DND-41 (cell line): ENCODE results near the gene SSX2IP.

Experiments
- ATAC-seq: fragments of 200-7000 bp; cut with Tn5 transposase; 3 replicates; pipeline ENCODE4 v1.9.1; 2021; ENCODE audit warnings: low read depth; ENCODE audit not compliant: insufficient read depth
- DNase-seq: peaks from one replicate; pipeline ENCODE4 v3.0.0-alpha.2; 2020
- H2AFZ ChIP-seq: 2 replicates; pipeline ENCODE4 v1.6.0; 2012; ENCODE audit warnings: low read depth, low read length
- H3K27ac ChIP-seq: 2 replicates; pipeline ENCODE4 v1.5.1; 2012; ENCODE audit warnings: low read length, inconsistent platforms
- H3K27me3 ChIP-seq: fragments of 200-600 bp; sonication (generic); 2 replicates; pipeline ENCODE4 v1.6.0; 2012; ENCODE audit warnings: low read length, mild to moderate bottlenecking, inconsistent platforms; ENCODE audit not compliant: insufficient read depth, poor library complexity
- H3K36me3 ChIP-seq: 2 replicates; pipeline ENCODE4 v1.5.1; 2012; ENCODE audit warnings: low read length, inconsistent platforms; ENCODE audit not compliant: insufficient read depth
- H3K4me1 ChIP-seq: 2 replicates; pipeline ENCODE4 v1.5.1; 2012; ENCODE audit warnings: mild to moderate bottlenecking, low read length; ENCODE audit not compliant: insufficient read depth
- H3K4me2 ChIP-seq: 2 replicates; pipeline ENCODE4 v1.6.0; 2012; ENCODE audit warnings: mild to moderate bottlenecking, moderate library complexity, low read length, inconsistent platforms; ENCODE audit not compliant: insufficient read depth
- H3K4me3 ChIP-seq, 2 experiments: fragments of 200-600 bp in 1 of 2; shearing (Covaris generic) in 1 of 2; 2 replicates each; pipeline ENCODE4 v1.5.1; 2012 to 2016; ENCODE audit warnings: inconsistent platforms in 2 of 2, low read length in 2 of 2, mild to moderate bottlenecking in 2 of 2, low read depth in 1 of 2, moderate library complexity in 1 of 2
- H3K79me2 ChIP-seq: 2 replicates; pipeline ENCODE4 v1.6.0; 2012; ENCODE audit warnings: low read length, inconsistent platforms; ENCODE audit not compliant: insufficient read depth
- H3K9ac ChIP-seq: 2 replicates; pipeline ENCODE4 v1.6.0; 2012; ENCODE audit warnings: low read depth, mild to moderate bottlenecking, inconsistent platforms, low read length, moderate library complexity
- H3K9me3 ChIP-seq: 2 replicates; pipeline ENCODE4 v1.5.1; 2012; ENCODE audit warnings: low read length, moderate library complexity, mild to moderate bottlenecking, inconsistent platforms; ENCODE audit not compliant: insufficient read depth, severe bottlenecking
- H4K20me1 ChIP-seq: 2 replicates; pipeline ENCODE4 v1.6.0; 2012; ENCODE audit warnings: low read length; ENCODE audit not compliant: insufficient read depth
- EZH2 ChIP-seq: IDR thresholded peaks from 3 replicates; pipeline ENCODE4 v1.6.1; 2012; ENCODE audit warnings: borderline replicate concordance, low read depth, mild to moderate bottlenecking, moderate library complexity, low read length, inconsistent platforms; ENCODE audit not compliant: severe bottlenecking
- TF ChIP-seq, protein P1 (sequence below): IDR thresholded peaks from 2 replicates; pipeline ENCODE4 v1.5.1; 2012; ENCODE audit warnings: borderline replicate concordance, low read length, moderate library complexity, mild to moderate bottlenecking; ENCODE audit not compliant: poor library complexity, severe bottlenecking; ENCODE audit errors: extremely low read depth

SSX2IP gene

DNA sequence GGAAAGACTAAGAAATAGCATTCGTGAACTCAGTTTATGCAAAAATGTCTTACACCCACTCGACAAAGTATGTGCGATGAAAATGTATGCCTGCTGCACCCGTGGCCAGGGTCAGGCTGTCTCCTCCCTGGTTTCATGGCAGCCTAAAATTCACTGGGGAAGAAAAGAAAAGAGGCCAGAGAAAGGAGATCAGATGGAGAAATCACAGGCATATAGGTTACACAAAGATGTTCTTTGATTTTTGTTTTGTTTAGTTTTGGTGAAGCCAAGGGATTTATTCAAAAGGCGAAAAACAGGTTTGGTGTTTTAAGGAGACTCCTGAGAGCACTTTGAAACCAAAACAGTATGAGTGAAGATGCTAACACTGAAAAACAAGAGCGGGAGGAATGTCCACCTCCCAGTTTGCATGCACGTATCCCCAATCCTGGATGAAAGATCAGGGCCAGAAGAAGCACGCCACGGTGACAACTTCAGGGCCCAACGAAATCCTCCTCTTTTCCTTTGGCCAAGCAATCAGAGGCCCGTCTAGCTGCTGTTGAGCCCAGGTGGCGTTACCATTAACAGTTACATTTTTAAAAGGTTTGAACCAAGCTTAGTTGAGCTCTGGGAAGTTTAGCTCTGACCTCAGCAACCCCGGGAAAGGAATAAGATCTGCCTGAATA is 992 bp upstream of the SSX2IP start:
- peak overlapping the region; percentile 82 for H3K27ac ChIP-seq
- no peak for DNase-seq
- H3K4me3 ChIP-seq = peak overlapping the region; percentile 70 to 73
- peak overlapping the region; percentile 67 for H3K9ac ChIP-seq
- no peaks in the 10 kb centered on the region for H3K9me3 ChIP-seq
- peaks cover 58% of the 10 kb centered on the region for H3K4me1 ChIP-seq
- no peaks in the 10 kb centered on the region for H3K36me3 ChIP-seq
- H3K79me2 ChIP-seq = peaks cover 40% of the 10 kb centered on the region
- H3K27me3 ChIP-seq = no peaks in the 10 kb centered on the region
- TF ChIP-seq, protein P1, sequence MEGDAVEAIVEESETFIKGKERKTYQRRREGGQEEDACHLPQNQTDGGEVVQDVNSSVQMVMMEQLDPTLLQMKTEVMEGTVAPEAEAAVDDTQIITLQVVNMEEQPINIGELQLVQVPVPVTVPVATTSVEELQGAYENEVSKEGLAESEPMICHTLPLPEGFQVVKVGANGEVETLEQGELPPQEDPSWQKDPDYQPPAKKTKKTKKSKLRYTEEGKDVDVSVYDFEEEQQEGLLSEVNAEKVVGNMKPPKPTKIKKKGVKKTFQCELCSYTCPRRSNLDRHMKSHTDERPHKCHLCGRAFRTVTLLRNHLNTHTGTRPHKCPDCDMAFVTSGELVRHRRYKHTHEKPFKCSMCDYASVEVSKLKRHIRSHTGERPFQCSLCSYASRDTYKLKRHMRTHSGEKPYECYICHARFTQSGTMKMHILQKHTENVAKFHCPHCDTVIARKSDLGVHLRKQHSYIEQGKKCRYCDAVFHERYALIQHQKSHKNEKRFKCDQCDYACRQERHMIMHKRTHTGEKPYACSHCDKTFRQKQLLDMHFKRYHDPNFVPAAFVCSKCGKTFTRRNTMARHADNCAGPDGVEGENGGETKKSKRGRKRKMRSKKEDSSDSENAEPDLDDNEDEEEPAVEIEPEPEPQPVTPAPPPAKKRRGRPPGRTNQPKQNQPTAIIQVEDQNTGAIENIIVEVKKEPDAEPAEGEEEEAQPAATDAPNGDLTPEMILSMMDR = no peak
- TF ChIP-seq EZH2 = no peak
- ATAC-seq = no peak
- H2AFZ ChIP-seq = peak overlapping the region; percentile 75
- H3K4me2 ChIP-seq = peak overlapping the region; percentile 69
- no peaks in the 10 kb centered on the region for H4K20me1 ChIP-seq

DNA sequence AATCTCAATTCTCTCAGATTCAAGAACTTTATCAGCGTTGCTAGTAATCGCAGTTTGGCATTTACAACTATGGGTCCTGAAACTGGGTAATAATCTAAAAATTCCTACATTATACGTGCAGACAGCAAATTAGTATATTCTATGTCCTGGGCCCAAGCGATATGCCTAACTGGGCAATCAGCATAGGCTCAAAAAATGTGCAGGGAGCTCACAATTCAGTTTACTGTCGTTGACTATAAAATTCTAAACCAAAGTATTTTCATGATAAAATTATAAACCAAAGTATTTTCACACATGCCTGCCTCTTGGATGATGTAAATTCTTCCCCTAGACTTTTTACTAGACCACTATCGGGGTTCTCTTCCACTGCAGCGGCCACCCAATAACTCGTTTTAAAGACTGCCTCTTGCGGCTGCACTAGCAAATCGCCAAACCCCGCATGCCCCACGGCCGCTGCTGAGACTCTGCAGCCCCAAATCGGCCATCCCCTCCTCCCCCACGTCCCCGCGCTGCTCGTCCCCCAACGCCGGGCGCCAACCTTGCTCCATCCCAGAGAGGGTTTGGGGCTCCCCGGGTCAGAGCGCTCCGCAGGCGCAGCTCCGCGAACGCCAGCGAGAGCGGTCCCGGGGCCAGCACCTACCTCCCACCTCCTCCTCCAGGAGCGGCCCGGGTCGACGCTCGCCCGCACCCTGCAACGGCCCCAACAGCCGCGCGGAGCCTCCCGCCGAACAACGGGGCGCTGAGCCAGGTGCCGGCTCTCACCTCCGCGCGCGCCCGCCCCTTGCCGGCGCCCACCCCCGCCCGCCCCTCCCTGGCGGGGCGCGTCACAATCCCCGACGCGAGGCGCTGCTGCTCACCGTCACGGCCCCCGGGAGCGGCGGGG is 506 bp downstream of the SSX2IP start:
- Histone ChIP-seq H4K20me1 (no peaks in the 10 kb centered on the region), H3K4me2 (peak overlapping the region; percentile 69), H3K4me1 (peaks cover 58% of the 10 kb centered on the region), H3K9ac (peak overlapping the region; percentile 67), H3K9me3 (no peaks in the 10 kb centered on the region), H3K27me3 (no peaks in the 10 kb centered on the region), H3K79me2 (peaks cover 51% of the 10 kb centered on the region), H3K27ac (peak overlapping the region; percentile 82), H3K36me3 (no peaks in the 10 kb centered on the region), H2AFZ (peak overlapping the region; percentile 80), H3K4me3 (peak overlapping the region; percentile 70 to 73)
- no peak; the same call in 2 of the 3 replicates for ATAC-seq
- no peak for DNase-seq
- TF ChIP-seq, protein P1 = peak; percentile 47
- TF ChIP-seq EZH2 = no peak

DNA sequence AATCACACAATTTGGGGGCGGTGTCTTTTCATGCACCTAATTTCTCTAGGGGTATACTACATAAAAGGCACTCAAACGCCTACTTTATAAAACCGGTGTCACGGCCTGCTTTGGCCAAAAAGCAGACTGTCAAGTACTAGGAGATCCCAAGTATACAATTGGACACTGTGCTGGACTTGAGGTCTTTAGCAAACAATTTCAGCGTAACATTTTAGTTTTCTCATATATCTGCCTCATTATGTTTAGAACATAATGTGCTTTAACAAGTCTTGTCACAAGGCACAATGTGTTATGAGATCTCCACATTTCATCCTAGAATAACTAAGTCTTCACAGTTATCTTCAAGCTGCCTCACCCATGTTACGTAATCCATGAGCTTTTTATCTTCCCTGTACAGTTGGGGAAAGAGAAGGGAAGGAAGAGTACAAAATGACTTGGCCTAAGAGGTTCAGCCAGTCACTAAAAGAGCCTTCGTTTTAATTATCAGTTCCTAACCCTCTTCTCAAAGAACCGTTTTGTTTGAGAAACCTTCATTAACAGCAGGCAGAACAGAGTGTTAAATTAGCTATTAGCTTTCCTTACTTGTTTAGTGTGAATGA is 1.7 kb downstream of the SSX2IP start:
- Histone ChIP-seq H3K4me1 (peaks cover 56% of the 10 kb centered on the region), H3K36me3 (no peaks in the 10 kb centered on the region), H3K9ac (no peak overlapping the region), H2AFZ (no peak overlapping the region), H3K27ac (no peak overlapping the region), H3K9me3 (no peaks in the 10 kb centered on the region), H3K4me3 (peak overlapping the region in 1 of 2 experiments; percentile 70; a peak in 1 of 4 replicates), H3K4me2 (peak overlapping the region; percentile 69), H3K79me2 (peaks cover 61% of the 10 kb centered on the region), H4K20me1 (peaks cover under 1% of the 10 kb centered on the region; the same call in 1 of the 2 replicates), H3K27me3 (no peaks in the 10 kb centered on the region)
- TF ChIP-seq, protein P1 = no peak
- TF ChIP-seq EZH2 = no peak
- ATAC-seq (no peak), DNase-seq (no peak)
